ENCODE measurements around the gene TRAPPC12. TPM values are rescaled to one million over a fixed set of nuclear protein-coding genes. Genes with fewer than 3 reads are reported as not detected.

Gene TRAPPC12
- total RNA-seq, 2 experiments from 2014 or later = 58.7 to 64.6 TPM

Other genes with a start within 250 kb of the TRAPPC12 start
- gene EIPR1, start 1.9 kb upstream of the TRAPPC12 start, total RNA-seq = 10 to 100 TPM; 38.3 to 43.1 TPM
- 10 to 100 TPM; 22.8 to 23.7 TPM for gene ADI1, start 139.8 kb downstream of the TRAPPC12 start, total RNA-seq
- gene RNASEH1, start 178.6 kb downstream of the TRAPPC12 start, total RNA-seq = 10 to 100 TPM; 39.4 to 39.8 TPM
- gene RPS7, start 195.6 kb downstream of the TRAPPC12 start, total RNA-seq = 1,000 to 10,000 TPM; 1,614 to 1,631 TPM
- gene COLEC11, start 215.4 kb downstream of the TRAPPC12 start, total RNA-seq = under 1 TPM; 0.52 to 0.86 TPM

Data from activated naive CD8-positive, alpha-beta T cell treated with anti-CD3 and anti-CD28 coated beads for 36 hours (primary cell).